PC-9 (cell line): ENCODE results near the gene TERB1. TPM values are rescaled to one million over a fixed set of nuclear protein-coding genes. Genes with fewer than 3 reads are reported as not detected.
A peak's percentile ranks its signal among the peaks of the same experiment; 100 is the strongest.

Experiments used
- BruUV-seq: library from RNA; stranded (reverse); fragments of 400-500 nt; replicated peaks from 2 replicates; lab custom pipeline; 2021; lab: Mats Ljungman, UMichigan
- CTCF ChIA-PET: fragments of 300-600 bp; sonication (Branson Sonifier 250); formaldehyde crosslinking; loops from one replicate; lab custom pipeline; 2022; ENCODE audit warnings: antibody characterized with exemption; lab: Charles Lee
- POLR2A ChIA-PET: fragments of 300-600 bp; sonication (Branson Sonifier 250); formaldehyde crosslinking; loops from one replicate; lab custom pipeline; 2022; ENCODE audit warnings: antibody characterized with exemption; ENCODE audit not compliant: unreplicated experiment; lab: Charles Lee
- DNase-seq, 2 experiments: peaks; one replicate each; pipeline versions ENCODE4 v3.0.0 to v3.0.0-alpha.2; 2015 to 2022; ENCODE audit warnings: mixed read lengths in 1 of 2
- H2AFZ ChIP-seq: fragments of 200-600 bp; sonication (generic); 2 replicates; pipeline ENCODE4 v1.8.1; 2017; ENCODE audit warnings: antibody characterized with exemption
- H3F3A ChIP-seq: fragments of 200-600 bp; sonication (generic); 2 replicates; pipeline ENCODE4 v1.8.1; 2017; ENCODE audit warnings: antibody characterized with exemption, mild to moderate bottlenecking, low read depth; ENCODE audit not compliant: insufficient read depth
- H3K27ac ChIP-seq: fragments of 200-600 bp; sonication (generic); 2 replicates; pipeline ENCODE4 v1.6.1; 2016; ENCODE audit warnings: mixed run types
- H3K27me3 ChIP-seq: fragments of 200-600 bp; sonication (generic); 2 replicates; pipeline ENCODE4 v1.6.1; 2016; ENCODE audit warnings: low read depth, mixed run types; ENCODE audit not compliant: insufficient read depth
- H3K36me3 ChIP-seq: fragments of 200-600 bp; sonication (generic); 2 replicates; pipeline ENCODE4 v1.6.1; 2016; ENCODE audit warnings: low read depth, mixed run types
- H3K4me1 ChIP-seq: fragments of 200-600 bp; sonication (generic); replicated peaks from 2 replicates; pipeline ENCODE4 v1.6.1; 2016; ENCODE audit warnings: mixed run types; ENCODE audit not compliant: insufficient read depth
- H3K4me2 ChIP-seq: fragments of 200-600 bp; sonication (generic); 2 replicates; pipeline ENCODE4 v1.6.1; 2017; ENCODE audit warnings: mixed run types
- H3K4me3 ChIP-seq: fragments of 200-600 bp; sonication (generic); 2 replicates; pipeline ENCODE4 v1.6.1; 2016; ENCODE audit warnings: mixed run types
- H3K79me2 ChIP-seq: fragments of 200-600 bp; sonication (generic); 2 replicates; pipeline ENCODE4 v1.6.1; 2017; ENCODE audit warnings: low read depth, mixed run types
- H3K9me2 ChIP-seq: fragments of 200-600 bp; sonication (generic); 2 replicates; pipeline ENCODE4 v1.8.1; 2017; ENCODE audit warnings: mild to moderate bottlenecking; ENCODE audit not compliant: insufficient read depth
- H3K9me3 ChIP-seq: fragments of 200-600 bp; sonication (generic); 2 replicates; pipeline ENCODE4 v1.8.1; 2016; ENCODE audit warnings: low read depth; ENCODE audit not compliant: insufficient read depth
- H4K20me1 ChIP-seq: fragments of 200-600 bp; sonication (generic); 2 replicates; pipeline ENCODE4 v1.8.1; 2017; ENCODE audit not compliant: insufficient read depth
- EZH2 ChIP-seq: fragments of 200-600 bp; sonication (generic); IDR thresholded peaks from 2 replicates; pipeline ENCODE4 v1.8.0; 2017; ENCODE audit warnings: antibody characterized with exemption, low read depth
- intact Hi-C: fragments of 100-400 bp; cut with micrococcal nuclease; formaldehyde crosslinking; loops from one replicate; pipeline ENCODE4 v1.10.0; 2022; ENCODE audit not compliant: unreplicated experiment
- total RNA-seq: library from RNA; stranded (reverse); gene quantifications from 2 replicates; pipeline ENCODE4 v1.2.3, GENCODE V29; 2021
- TF ChIP-seq, protein P1 (sequence below): fragments of 200-600 bp; sonication (generic); conservative IDR thresholded peaks from 2 replicates; pipeline ENCODE4 v1.6.1; 2017; ENCODE audit warnings: mixed run types, antibody characterized with exemption, mild to moderate bottlenecking, moderate library complexity

Gene TERB1
- total RNA-seq, 1 experiment from 2014 or later: not detected

DNA sequence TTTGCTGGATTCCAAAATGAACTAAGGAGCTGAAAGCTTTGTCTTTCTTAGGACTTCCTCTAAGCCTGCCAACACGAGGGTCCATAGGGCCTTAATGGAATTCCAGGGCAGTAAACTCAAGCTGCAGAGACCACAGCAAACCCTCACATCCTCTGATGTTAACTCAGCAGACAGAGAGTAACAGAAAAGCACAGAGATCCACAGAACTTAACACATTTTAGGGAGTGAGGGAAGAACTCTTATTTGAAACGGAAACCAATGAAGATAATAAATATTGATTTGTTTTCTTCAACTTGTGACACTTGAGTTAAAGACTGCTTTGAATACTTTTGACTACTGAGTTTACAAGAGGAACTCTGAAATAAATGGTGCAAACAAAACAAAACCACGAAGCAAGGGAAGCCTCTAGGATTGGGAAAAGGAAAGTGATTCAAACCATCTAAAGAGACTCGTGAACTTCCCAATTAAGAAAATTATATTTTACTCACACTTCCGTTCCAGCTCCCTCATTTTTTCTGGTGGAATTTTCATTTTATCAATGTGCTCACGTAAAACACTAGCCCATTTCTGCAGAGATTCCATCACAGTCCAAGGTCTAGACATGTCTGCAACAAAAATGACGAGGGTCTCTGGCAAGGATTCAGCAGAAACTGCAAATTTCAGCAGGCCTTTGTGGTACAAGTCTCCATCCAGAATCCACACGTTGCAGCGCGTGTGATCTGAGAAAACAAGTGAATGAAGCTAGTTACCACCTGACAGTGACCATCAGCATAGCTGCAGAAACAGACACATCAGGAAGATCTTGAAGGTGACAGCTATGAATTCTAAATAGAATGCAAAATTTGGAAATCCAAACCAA, 59.2 kb downstream of the TERB1 start:
- BruUV-seq: no TSS peak
- peaks cover 25% of the 10 kb centered on the region for H4K20me1 ChIP-seq
- H2AFZ ChIP-seq: no peak overlapping the region
- H3K27ac ChIP-seq: peak overlapping the region; percentile 59
- H3K4me2 ChIP-seq: no peak overlapping the region
- H3K9me2 ChIP-seq: no peaks in the 10 kb centered on the region
- H3K36me3 ChIP-seq: peaks cover 13% of the 10 kb centered on the region
- H3K4me1 ChIP-seq: peaks cover 19% of the 10 kb centered on the region
- POLR2A ChIA-PET: interaction anchor here (0.6 to 0.7 kb wide), 3 partner anchors 16 to 180 kb away, joined by 4 to 9 read pairs (median 4); no protein-coding TSS in a partner anchor
- intact Hi-C loops: loop anchor here (5.0 kb wide), 2 partner anchors 130 to 135 kb away; no protein-coding TSS in a partner anchor
- TF ChIP-seq EZH2: no peak
- TF ChIP-seq, protein P1, sequence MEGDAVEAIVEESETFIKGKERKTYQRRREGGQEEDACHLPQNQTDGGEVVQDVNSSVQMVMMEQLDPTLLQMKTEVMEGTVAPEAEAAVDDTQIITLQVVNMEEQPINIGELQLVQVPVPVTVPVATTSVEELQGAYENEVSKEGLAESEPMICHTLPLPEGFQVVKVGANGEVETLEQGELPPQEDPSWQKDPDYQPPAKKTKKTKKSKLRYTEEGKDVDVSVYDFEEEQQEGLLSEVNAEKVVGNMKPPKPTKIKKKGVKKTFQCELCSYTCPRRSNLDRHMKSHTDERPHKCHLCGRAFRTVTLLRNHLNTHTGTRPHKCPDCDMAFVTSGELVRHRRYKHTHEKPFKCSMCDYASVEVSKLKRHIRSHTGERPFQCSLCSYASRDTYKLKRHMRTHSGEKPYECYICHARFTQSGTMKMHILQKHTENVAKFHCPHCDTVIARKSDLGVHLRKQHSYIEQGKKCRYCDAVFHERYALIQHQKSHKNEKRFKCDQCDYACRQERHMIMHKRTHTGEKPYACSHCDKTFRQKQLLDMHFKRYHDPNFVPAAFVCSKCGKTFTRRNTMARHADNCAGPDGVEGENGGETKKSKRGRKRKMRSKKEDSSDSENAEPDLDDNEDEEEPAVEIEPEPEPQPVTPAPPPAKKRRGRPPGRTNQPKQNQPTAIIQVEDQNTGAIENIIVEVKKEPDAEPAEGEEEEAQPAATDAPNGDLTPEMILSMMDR: no peak
- no peaks in the 10 kb centered on the region for H3K9me3 ChIP-seq
- no peak overlapping the region for H3K4me3 ChIP-seq
- peaks cover 30% of the 10 kb centered on the region for H3F3A ChIP-seq
- peaks cover 30% of the 10 kb centered on the region for H3K79me2 ChIP-seq
- DNase-seq: no peak
- no peaks in the 10 kb centered on the region for H3K27me3 ChIP-seq
- CTCF ChIA-PET: interaction anchor here (0.7 to 1.7 kb wide), 7 partner anchors 9 to 236 kb away, joined by 3 to 21 read pairs (median 5); partner anchors contain the start of gene DYNC1LI2

DNA sequence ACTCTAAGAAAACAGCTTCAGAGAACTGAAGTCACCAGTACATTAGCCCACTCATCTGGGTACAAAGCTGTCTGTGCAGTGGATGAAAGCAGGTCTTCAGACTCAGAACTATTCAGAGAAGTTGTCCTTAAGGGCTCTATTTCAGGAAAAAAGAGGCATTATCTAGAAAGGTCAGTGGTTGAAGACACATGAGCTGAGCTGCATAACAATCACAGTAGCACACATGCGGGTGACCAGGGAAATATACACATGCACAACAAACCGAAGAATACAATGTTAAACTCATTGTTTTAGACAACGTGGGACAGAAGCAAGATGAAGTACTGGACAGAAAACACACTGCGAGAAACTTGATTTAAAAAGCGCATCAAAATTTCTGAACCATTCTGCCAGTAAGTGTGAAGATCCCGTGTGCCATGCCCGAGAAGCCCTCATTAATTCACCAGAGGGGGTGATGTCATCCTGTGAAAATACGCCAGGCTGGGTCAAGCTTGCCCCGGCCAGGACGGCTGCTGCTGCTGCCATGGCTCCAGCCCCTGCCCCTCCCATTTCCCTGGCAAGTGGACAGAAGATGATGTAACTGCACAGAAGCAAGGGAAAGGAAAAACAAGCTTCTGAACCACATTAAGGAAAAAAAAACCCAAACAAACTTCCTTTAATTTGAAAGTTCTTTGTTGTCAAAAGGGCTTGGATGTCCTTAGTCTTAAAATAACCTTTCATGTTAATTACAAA, 60.0 kb downstream of the TERB1 start:
- no peak overlapping the region for H3K4me3 ChIP-seq
- H3K9me2 ChIP-seq: no peaks in the 10 kb centered on the region
- peaks cover 25% of the 10 kb centered on the region for H4K20me1 ChIP-seq
- no peak overlapping the region for H3K4me2 ChIP-seq
- CTCF ChIA-PET: interaction anchor here (0.5 to 1.7 kb wide), 9 partner anchors 10 to 432 kb away, joined by 3 to 21 read pairs (median 5); partner anchors contain the start of gene DYNC1LI2
- POLR2A ChIA-PET: interaction anchor here (0.6 to 0.7 kb wide), 3 partner anchors 15 to 179 kb away, joined by 4 to 9 read pairs (median 4); no protein-coding TSS in a partner anchor
- peaks cover 27% of the 10 kb centered on the region for H3K4me1 ChIP-seq
- peaks cover 30% of the 10 kb centered on the region for H3K79me2 ChIP-seq
- no peak overlapping the region for H2AFZ ChIP-seq
- no peaks in the 10 kb centered on the region for H3K27me3 ChIP-seq
- H3K9me3 ChIP-seq: no peaks in the 10 kb centered on the region
- peaks cover 30% of the 10 kb centered on the region for H3F3A ChIP-seq
- intact Hi-C loops: loop anchor here (5.0 kb wide), 2 partner anchors 131 to 134 kb away; no protein-coding TSS in a partner anchor
- DNase-seq: peak; percentile 39 to 80
- H3K36me3 ChIP-seq: peaks cover 13% of the 10 kb centered on the region
- no TSS peak for BruUV-seq
- TF ChIP-seq, protein P1: no peak
- peak overlapping the region; percentile 59 for H3K27ac ChIP-seq

DNA sequence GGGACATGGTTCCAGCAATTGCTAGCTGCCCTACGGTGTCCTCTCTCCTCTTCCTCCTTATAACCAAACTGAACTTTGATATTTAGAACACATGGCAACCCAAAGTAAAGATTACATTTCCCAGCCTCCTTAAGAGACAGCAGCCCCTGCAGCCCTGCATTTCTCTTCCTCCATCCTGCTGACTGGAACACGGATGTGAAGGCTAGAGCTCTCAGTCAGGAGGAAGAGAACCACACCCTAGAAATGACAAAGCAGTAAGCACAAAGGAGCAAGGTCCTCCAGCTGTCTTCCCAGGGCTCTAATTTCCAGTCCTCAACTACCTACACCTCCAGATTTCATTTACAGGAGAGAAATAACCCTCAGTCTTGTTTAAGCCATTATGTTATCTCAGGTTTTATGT, 60.9 kb downstream of the TERB1 start:
- Histone ChIP-seq H3K27ac (peak overlapping the region; percentile 35; the same call in 1 of the 2 replicates), H3K4me2 (no peak overlapping the region), H3K9me3 (no peaks in the 10 kb centered on the region), H3F3A (peaks cover 30% of the 10 kb centered on the region), H3K27me3 (no peaks in the 10 kb centered on the region), H3K4me3 (no peak overlapping the region), H3K4me1 (peaks cover 35% of the 10 kb centered on the region), H4K20me1 (peaks cover 25% of the 10 kb centered on the region), H3K9me2 (no peaks in the 10 kb centered on the region), H3K36me3 (peaks cover 17% of the 10 kb centered on the region), H3K79me2 (peaks cover 27% of the 10 kb centered on the region), H2AFZ (no peak overlapping the region)
- BruUV-seq: no TSS peak
- ChIA-PET CTCF (interaction anchor here (0.7 kb wide), 1 partner anchor 12 kb away, joined by 3 read pairs; no protein-coding TSS in a partner anchor), POLR2A (interaction anchor here (0.6 kb wide), 1 partner anchor 203 kb away, joined by 14 read pairs; no protein-coding TSS in a partner anchor)
- no peak for DNase-seq
- intact Hi-C loops: loop anchor here (5.0 kb wide), 2 partner anchors 132 to 133 kb away; no protein-coding TSS in a partner anchor
- TF ChIP-seq, protein P1: no peak
- TF ChIP-seq EZH2: no peak
